ENCODE data around the gene FHOD3.
A peak's percentile ranks its signal among the peaks of the same experiment; 100 is the strongest.

FHOD3 gene

GRCh38 chr18:36420826-36421225 is 123.3 kb downstream of the FHOD3 start:
- Histone ChIP-seq H3K4me3 (ENCODE audit: low read depth, low read length) (no peak overlapping the region), H3K4me1 (ENCODE audit: control insufficient read depth, insufficient read depth, low read length, unreplicated experiment) (peaks cover 15% of the 10 kb centered on the region), H3K36me3 (ENCODE audit: insufficient read depth, low read length) (no peaks in the 10 kb centered on the region), H3K79me2 (ENCODE audit: control insufficient read depth, insufficient read depth, low read length, unreplicated experiment) (no peaks in the 10 kb centered on the region), H3K27ac (ENCODE audit: low read depth, low read length) (no peak overlapping the region; the same call in 1 of the 2 replicates), H3K27me3 (ENCODE audit: insufficient read depth, low read length) (no peaks in the 10 kb centered on the region), H2AFZ (ENCODE audit: low read length, unreplicated experiment) (no peak overlapping the region)

- Histone ChIP-seq H3K36me3 (ENCODE audit: insufficient read depth, low read length) (no peaks in the 10 kb centered on the region), H3K79me2 (ENCODE audit: control insufficient read depth, insufficient read depth, low read length, unreplicated experiment) (no peaks in the 10 kb centered on the region), H3K4me1 (ENCODE audit: control insufficient read depth, insufficient read depth, low read length, unreplicated experiment) (peaks cover 15% of the 10 kb centered on the region), H3K4me3 (ENCODE audit: low read depth, low read length) (no peak overlapping the region), H3K27ac (ENCODE audit: low read depth, low read length) (no peak overlapping the region), H2AFZ (ENCODE audit: low read length, unreplicated experiment) (no peak overlapping the region), H3K27me3 (ENCODE audit: insufficient read depth, low read length) (no peaks in the 10 kb centered on the region)
Observed at GRCh38 chr18:36424741-36425142, 127.2 kb downstream of the FHOD3 start.

DNA sequence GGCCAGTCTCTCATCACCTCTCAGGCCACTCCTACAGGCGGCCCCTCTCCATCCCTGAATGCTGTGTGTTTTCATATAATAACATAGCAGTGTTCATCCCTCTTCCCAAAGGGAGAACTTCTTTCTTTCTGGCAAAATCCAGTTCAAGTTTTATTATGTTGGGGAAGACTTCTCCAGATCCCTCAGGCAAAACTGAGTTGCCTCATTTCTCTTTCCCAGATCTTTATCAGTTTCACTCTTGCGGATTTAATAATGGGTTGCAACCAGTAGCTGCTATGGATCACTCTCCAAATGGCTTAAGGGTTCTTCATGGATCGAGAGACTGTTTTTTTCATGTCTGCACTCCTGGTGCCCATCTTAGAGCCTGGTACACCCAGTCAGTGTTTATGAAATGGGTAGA is 129.9 kb downstream of the FHOD3 start:
- no peaks in the 10 kb centered on the region for H3K79me2 ChIP-seq (ENCODE audit: control insufficient read depth, insufficient read depth, low read length, unreplicated experiment)
- no peaks in the 10 kb centered on the region for H3K27me3 ChIP-seq (ENCODE audit: insufficient read depth, low read length)
- H2AFZ ChIP-seq (ENCODE audit: low read length, unreplicated experiment): no peak overlapping the region
- H3K36me3 ChIP-seq (ENCODE audit: insufficient read depth, low read length): no peaks in the 10 kb centered on the region
- no peaks in the 10 kb centered on the region for H3K4me1 ChIP-seq (ENCODE audit: control insufficient read depth, insufficient read depth, low read length, unreplicated experiment)
- H3K27ac ChIP-seq (ENCODE audit: low read depth, low read length): no peak overlapping the region
- no peak overlapping the region for H3K4me3 ChIP-seq (ENCODE audit: low read depth, low read length)

DNA sequence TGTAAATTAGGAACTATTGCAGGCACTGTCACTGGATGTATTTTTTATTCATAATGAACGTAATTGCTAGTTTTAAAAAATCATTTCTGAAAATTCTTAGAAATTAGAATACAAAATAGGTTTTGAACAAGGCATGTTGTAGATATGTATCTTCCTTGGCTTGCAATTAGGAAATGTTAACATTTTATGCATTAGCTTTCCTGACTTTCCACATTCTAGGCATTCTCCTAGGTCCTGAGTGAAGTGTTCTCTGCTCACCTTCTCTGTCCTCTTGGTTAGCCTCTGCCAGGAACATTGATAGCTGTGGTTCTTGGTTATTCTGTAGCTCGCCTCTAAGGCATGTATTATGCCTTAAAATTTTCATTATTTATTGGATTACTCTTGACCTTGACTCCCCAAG is 130.3 kb downstream of the FHOD3 start:
- Histone ChIP-seq H3K4me3 (ENCODE audit: low read depth, low read length) (no peak overlapping the region), H3K27me3 (ENCODE audit: insufficient read depth, low read length) (no peaks in the 10 kb centered on the region), H3K4me1 (ENCODE audit: control insufficient read depth, insufficient read depth, low read length, unreplicated experiment) (no peaks in the 10 kb centered on the region), H2AFZ (ENCODE audit: low read length, unreplicated experiment) (no peak overlapping the region), H3K79me2 (ENCODE audit: control insufficient read depth, insufficient read depth, low read length, unreplicated experiment) (no peaks in the 10 kb centered on the region), H3K27ac (ENCODE audit: low read depth, low read length) (no peak overlapping the region), H3K36me3 (ENCODE audit: insufficient read depth, low read length) (no peaks in the 10 kb centered on the region)

- Histone ChIP-seq H3K36me3 (ENCODE audit: insufficient read depth, low read length) (no peaks in the 10 kb centered on the region), H3K27me3 (ENCODE audit: insufficient read depth, low read length) (no peaks in the 10 kb centered on the region), H2AFZ (ENCODE audit: low read length, unreplicated experiment) (no peak overlapping the region), H3K4me3 (ENCODE audit: low read depth, low read length) (no peak overlapping the region), H3K27ac (ENCODE audit: low read depth, low read length) (no peak overlapping the region), H3K79me2 (ENCODE audit: control insufficient read depth, insufficient read depth, low read length, unreplicated experiment) (no peaks in the 10 kb centered on the region), H3K4me1 (ENCODE audit: control insufficient read depth, insufficient read depth, low read length, unreplicated experiment) (no peaks in the 10 kb centered on the region)
Observed at GRCh38 chr18:36428431-36429029, 131.0 kb downstream of the FHOD3 start.

DNA sequence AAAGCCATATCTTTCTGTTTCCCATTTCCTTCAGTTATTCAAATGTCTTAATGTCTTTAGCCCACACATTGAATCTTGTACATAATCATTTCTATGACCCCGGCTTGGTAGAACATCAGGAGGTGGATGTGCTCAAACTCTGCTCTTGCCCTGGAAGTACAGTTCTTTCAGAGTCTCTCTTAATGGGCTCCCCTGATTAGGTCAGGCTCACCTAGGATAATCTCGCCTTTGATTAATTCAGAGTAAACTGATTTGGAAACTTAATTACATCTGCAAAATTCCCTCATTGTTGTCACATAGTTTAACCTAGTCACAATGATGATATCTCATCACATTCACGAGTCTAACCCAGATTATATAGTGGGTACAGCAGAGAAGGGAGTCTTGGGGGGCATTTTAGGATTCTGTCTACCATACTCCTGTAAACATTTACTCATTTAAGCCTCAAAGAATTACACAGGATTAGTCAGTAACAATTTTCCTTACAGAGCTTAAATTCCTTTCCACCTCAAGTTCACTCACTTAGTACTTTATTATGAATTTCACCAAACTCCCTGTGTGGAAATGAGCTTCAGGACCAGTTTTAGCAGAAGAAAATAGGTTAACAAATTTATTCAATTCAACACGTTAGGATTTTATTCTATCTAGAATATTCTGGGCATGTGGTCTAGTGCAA is 135.5 kb downstream of the FHOD3 start:
- Histone ChIP-seq H3K79me2 (ENCODE audit: control insufficient read depth, insufficient read depth, low read length, unreplicated experiment) (no peaks in the 10 kb centered on the region), H3K4me1 (ENCODE audit: control insufficient read depth, insufficient read depth, low read length, unreplicated experiment) (no peaks in the 10 kb centered on the region), H3K36me3 (ENCODE audit: insufficient read depth, low read length) (no peaks in the 10 kb centered on the region), H3K27me3 (ENCODE audit: insufficient read depth, low read length) (no peaks in the 10 kb centered on the region), H3K4me3 (ENCODE audit: low read depth, low read length) (no peak overlapping the region), H2AFZ (ENCODE audit: low read length, unreplicated experiment) (no peak overlapping the region), H3K27ac (ENCODE audit: low read depth, low read length) (no peak overlapping the region)

GRCh38 chr18:36436387-36436786 is 138.9 kb downstream of the FHOD3 start:
- peaks cover 13% of the 10 kb centered on the region for H3K4me1 ChIP-seq (ENCODE audit: control insufficient read depth, insufficient read depth, low read length, unreplicated experiment)
- no peak overlapping the region for H2AFZ ChIP-seq (ENCODE audit: low read length, unreplicated experiment)
- H3K79me2 ChIP-seq (ENCODE audit: control insufficient read depth, insufficient read depth, low read length, unreplicated experiment): no peaks in the 10 kb centered on the region
- no peaks in the 10 kb centered on the region for H3K36me3 ChIP-seq (ENCODE audit: insufficient read depth, low read length)
- H3K27ac ChIP-seq (ENCODE audit: low read depth, low read length): no peak overlapping the region
- H3K27me3 ChIP-seq (ENCODE audit: insufficient read depth, low read length): no peaks in the 10 kb centered on the region
- no peak overlapping the region for H3K4me3 ChIP-seq (ENCODE audit: low read depth, low read length)

GRCh38 chr18:36440614-36441013 is 143.1 kb downstream of the FHOD3 start:
- Histone ChIP-seq H2AFZ (ENCODE audit: low read length, unreplicated experiment) (no peak overlapping the region), H3K4me3 (ENCODE audit: low read depth, low read length) (no peak overlapping the region), H3K4me1 (ENCODE audit: control insufficient read depth, insufficient read depth, low read length, unreplicated experiment) (peaks cover 25% of the 10 kb centered on the region), H3K27me3 (ENCODE audit: insufficient read depth, low read length) (no peaks in the 10 kb centered on the region), H3K36me3 (ENCODE audit: insufficient read depth, low read length) (no peaks in the 10 kb centered on the region), H3K79me2 (ENCODE audit: control insufficient read depth, insufficient read depth, low read length, unreplicated experiment) (no peaks in the 10 kb centered on the region), H3K27ac (ENCODE audit: low read depth, low read length) (no peak overlapping the region)

DNA sequence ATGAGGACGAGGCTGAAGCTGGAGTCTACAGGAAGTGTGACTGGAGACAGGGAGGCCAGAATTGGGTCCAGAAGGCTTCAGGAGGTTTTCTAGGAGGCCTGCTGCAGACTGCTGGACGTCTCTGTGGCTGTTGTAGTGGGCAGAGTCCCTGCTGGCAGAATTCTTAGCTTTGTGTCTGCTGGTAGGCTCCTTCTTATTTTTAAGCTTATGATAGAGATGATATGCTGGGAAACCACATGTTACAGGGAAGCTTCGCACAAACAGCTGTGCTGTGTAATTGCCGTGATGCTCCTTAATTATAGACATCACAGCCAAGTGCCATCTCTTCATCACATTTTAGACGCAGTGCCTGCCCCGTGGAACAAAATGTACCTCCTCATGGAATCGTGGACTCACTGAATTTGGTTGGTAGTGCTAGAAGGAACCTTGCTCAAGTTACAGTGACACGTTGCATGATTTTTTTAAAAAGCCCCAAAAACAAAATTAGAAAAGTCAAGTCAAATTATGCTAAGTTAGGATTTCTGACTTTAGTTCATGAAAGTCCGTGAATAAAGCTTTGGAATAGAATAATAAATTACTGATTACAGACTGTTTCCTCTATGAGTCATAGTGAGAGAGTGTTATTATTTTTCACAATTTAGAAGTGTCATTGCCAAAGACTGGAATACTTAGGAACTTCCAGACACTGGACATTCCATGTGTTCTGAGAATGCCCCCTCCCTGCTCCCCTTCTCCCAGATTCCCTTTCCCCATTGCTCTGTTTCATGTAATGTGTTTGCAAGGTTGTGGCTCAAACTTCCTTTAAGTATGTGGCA is 144.1 kb downstream of the FHOD3 start:
- H3K36me3 ChIP-seq (ENCODE audit: insufficient read depth, low read length): no peaks in the 10 kb centered on the region
- peaks cover 27% of the 10 kb centered on the region for H3K4me1 ChIP-seq (ENCODE audit: control insufficient read depth, insufficient read depth, low read length, unreplicated experiment)
- H3K4me3 ChIP-seq (ENCODE audit: low read depth, low read length): peak overlapping the region; percentile 36; the same call in 1 of the 2 replicates
- H3K27ac ChIP-seq (ENCODE audit: low read depth, low read length): peak overlapping the region; percentile 48
- H3K27me3 ChIP-seq (ENCODE audit: insufficient read depth, low read length): no peaks in the 10 kb centered on the region
- no peaks in the 10 kb centered on the region for H3K79me2 ChIP-seq (ENCODE audit: control insufficient read depth, insufficient read depth, low read length, unreplicated experiment)
- H2AFZ ChIP-seq (ENCODE audit: low read length, unreplicated experiment): peak overlapping the region; percentile 46

DNA sequence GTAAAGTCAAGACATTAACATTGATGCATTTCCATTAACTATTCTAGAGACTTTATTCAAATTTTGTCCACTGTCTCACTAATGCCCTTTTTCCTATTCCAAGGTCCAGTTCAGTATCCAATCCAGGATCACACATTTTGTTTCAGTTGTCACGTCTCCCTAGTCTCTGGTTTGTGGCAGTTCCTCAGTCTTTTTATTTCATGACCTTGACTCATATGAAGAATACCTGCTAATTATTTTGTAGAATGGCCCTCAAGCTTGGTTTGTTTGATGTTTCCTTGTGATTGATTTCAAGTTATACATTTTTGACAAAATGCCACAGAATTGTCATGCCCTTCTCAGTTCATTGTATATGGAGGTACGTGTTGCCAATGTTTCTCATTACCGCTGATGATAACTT is 145.2 kb downstream of the FHOD3 start:
- Histone ChIP-seq H3K4me3 (ENCODE audit: low read depth, low read length) (no peak overlapping the region), H3K79me2 (ENCODE audit: control insufficient read depth, insufficient read depth, low read length, unreplicated experiment) (no peaks in the 10 kb centered on the region), H3K27me3 (ENCODE audit: insufficient read depth, low read length) (no peaks in the 10 kb centered on the region), H3K4me1 (ENCODE audit: control insufficient read depth, insufficient read depth, low read length, unreplicated experiment) (peaks cover 30% of the 10 kb centered on the region), H3K36me3 (ENCODE audit: insufficient read depth, low read length) (no peaks in the 10 kb centered on the region), H3K27ac (ENCODE audit: low read depth, low read length) (no peak overlapping the region), H2AFZ (ENCODE audit: low read length, unreplicated experiment) (no peak overlapping the region)

All from ACC112 (cell line).